Osteocyte (in vitro differentiated cells): ENCODE results near the gene INSL4. TPM values are rescaled to one million over a fixed set of nuclear protein-coding genes. Genes with fewer than 3 reads are reported as not detected.

ENCODE experiments used
- DNase-seq: peaks from one replicate; pipeline ENCODE4 v3.0.0; 2021; ENCODE audit warnings: mixed read lengths; ENCODE audit not compliant: unreplicated experiment; ENCODE audit errors: extremely low spot score
- H3K27ac Mint-ChIP-seq: one replicate; pipeline ENCODE4 v1.8.0; 2021; ENCODE audit warnings: mild to moderate bottlenecking, mixed read lengths; ENCODE audit not compliant: unreplicated experiment
- H3K27me3 Mint-ChIP-seq: one replicate; pipeline ENCODE4 v1.8.0; 2021; ENCODE audit warnings: mixed read lengths; ENCODE audit not compliant: unreplicated experiment
- H3K36me3 Mint-ChIP-seq: one replicate; pipeline ENCODE4 v1.8.0; 2021; ENCODE audit warnings: mixed read lengths; ENCODE audit not compliant: unreplicated experiment
- H3K4me1 Mint-ChIP-seq: one replicate; pipeline ENCODE4 v1.8.0; 2021; ENCODE audit warnings: mixed read lengths; ENCODE audit not compliant: unreplicated experiment
- H3K4me3 Mint-ChIP-seq: one replicate; pipeline ENCODE4 v1.8.0; 2021; ENCODE audit warnings: mild to moderate bottlenecking, moderate library complexity, mixed read lengths; ENCODE audit not compliant: unreplicated experiment
- H3K9me3 Mint-ChIP-seq: one replicate; pipeline ENCODE4 v1.8.0; 2021; ENCODE audit warnings: mixed read lengths; ENCODE audit not compliant: unreplicated experiment
- total RNA-seq: library from RNA; stranded (reverse); gene quantifications from 2 replicates; pipeline ENCODE4 v1.2.1, GENCODE V29; 2021
- TF ChIP-seq, protein P1 (sequence below): fragments of 200-600 bp; sonication (generic); IDR thresholded peaks from 2 replicates; pipeline ENCODE4 v1.5.0; 2021; ENCODE audit warnings: antibody characterized with exemption, mild to moderate bottlenecking, moderate library complexity

INSL4 gene
- total RNA-seq, 1 donor from 2014 or later, result not detected

DNA sequence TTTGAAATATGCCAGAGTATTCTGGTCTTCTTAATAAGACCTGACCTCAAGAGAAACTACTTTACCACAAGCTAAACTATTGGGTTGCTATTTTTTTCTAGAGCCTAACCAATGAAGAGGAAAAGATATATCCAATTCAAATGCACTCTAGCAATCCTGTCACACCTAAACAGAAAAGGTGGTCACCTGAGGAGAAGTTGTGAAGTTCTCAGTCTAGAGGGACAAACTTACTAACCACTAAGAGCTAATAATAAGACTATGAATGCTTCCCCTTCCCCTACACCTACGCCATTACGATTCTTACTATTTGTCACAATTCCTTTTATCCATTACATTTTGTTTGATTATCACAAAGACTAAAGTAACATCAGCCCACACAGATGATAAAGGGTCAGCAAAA is 43.6 kb downstream of the INSL4 start:
- Mint-ChIP-seq H3K36me3 (no peaks in the 10 kb centered on the region), H3K4me3 (no peak overlapping the region), H3K27me3 (no peaks in the 10 kb centered on the region), H3K4me1 (no peaks in the 10 kb centered on the region), H3K9me3 (peaks cover 6% of the 10 kb centered on the region), H3K27ac (no peak overlapping the region)
- DNase-seq, result no peak
- TF ChIP-seq, protein P1, sequence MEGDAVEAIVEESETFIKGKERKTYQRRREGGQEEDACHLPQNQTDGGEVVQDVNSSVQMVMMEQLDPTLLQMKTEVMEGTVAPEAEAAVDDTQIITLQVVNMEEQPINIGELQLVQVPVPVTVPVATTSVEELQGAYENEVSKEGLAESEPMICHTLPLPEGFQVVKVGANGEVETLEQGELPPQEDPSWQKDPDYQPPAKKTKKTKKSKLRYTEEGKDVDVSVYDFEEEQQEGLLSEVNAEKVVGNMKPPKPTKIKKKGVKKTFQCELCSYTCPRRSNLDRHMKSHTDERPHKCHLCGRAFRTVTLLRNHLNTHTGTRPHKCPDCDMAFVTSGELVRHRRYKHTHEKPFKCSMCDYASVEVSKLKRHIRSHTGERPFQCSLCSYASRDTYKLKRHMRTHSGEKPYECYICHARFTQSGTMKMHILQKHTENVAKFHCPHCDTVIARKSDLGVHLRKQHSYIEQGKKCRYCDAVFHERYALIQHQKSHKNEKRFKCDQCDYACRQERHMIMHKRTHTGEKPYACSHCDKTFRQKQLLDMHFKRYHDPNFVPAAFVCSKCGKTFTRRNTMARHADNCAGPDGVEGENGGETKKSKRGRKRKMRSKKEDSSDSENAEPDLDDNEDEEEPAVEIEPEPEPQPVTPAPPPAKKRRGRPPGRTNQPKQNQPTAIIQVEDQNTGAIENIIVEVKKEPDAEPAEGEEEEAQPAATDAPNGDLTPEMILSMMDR, result no peak

DNA sequence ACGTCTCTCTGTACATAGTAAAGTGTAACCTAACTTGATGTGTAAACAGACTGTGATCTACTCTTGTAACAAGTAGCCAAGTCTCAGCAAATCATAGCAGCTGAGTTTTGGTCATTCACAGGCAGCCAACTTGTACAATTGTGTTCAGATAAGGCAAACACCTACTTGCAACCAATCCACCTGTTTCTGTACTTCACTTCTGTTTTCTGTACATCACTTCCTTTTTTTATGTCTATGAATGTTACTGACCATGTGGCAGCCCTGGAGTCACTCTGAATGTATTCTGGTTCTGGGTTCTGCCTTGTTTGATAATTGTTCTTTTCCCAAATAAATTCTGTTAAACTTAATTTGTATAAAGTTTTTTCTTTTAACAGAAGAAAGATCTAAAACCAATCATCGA is 47.3 kb downstream of the INSL4 start:
- H3K4me3 Mint-ChIP-seq, result no peak overlapping the region
- no peaks in the 10 kb centered on the region for H3K4me1 Mint-ChIP-seq
- no peak for DNase-seq
- H3K27ac Mint-ChIP-seq, result no peak overlapping the region
- TF ChIP-seq, protein P1, result no peak
- H3K27me3 Mint-ChIP-seq, result peaks cover 6% of the 10 kb centered on the region
- peaks cover 6% of the 10 kb centered on the region for H3K9me3 Mint-ChIP-seq
- no peaks in the 10 kb centered on the region for H3K36me3 Mint-ChIP-seq

Other genes with a start within 250 kb of the INSL4 start
- 23.3 and 24.6 TPM in 2 replicates for gene JAK2, start 246.1 kb upstream of the INSL4 start, total RNA-seq
- gene INSL6, start 45.8 kb upstream of the INSL4 start, total RNA-seq, result not detected in 2 replicates
- gene RLN2, start 73.3 kb downstream of the INSL4 start, total RNA-seq, result not detected in 2 replicates
- gene RLN1, start 108.5 kb downstream of the INSL4 start, total RNA-seq, result not detected in 2 replicates
- 12.4 and 13.9 TPM in 2 replicates for gene PLGRKT, start 206.5 kb downstream of the INSL4 start, total RNA-seq
- gene CD274, start 219.1 kb downstream of the INSL4 start, total RNA-seq, result 0.31 and 0.43 TPM in 2 replicates